MM.1S (cell line): ENCODE data around the gene TRPM8.
"Not testable (repeated sequence)": the region's sequence is repeated elsewhere in the genome, so short reads cannot be mapped to it uniquely, and the experiment has no call there.

ENCODE experiments used
- DNase-seq: peaks from one replicate; pipeline ENCODE4 v3.0.0-alpha.2; 2015
- H2AFZ ChIP-seq: fragments of 300-600 bp; sonication (generic); 2 replicates; pipeline ENCODE4 v1.6.0; 2016; ENCODE audit warnings: antibody characterized with exemption, low read length
- H3F3A ChIP-seq: fragments of 300-600 bp; sonication (generic); 2 replicates; pipeline ENCODE4 v1.6.1; 2016; ENCODE audit warnings: mild to moderate bottlenecking, antibody characterized with exemption, low read length, moderate library complexity, mixed read lengths; ENCODE audit not compliant: insufficient read depth
- H3K27ac ChIP-seq: fragments of 300-600 bp; sonication (generic); 2 replicates; pipeline ENCODE4 v1.5.1; 2016; ENCODE audit warnings: mild to moderate bottlenecking, low read length
- H3K27me3 ChIP-seq: fragments of 300-600 bp; sonication (generic); replicated peaks from 2 replicates; pipeline ENCODE4 v1.6.0; 2016; ENCODE audit warnings: low read length; ENCODE audit not compliant: insufficient read depth
- H3K36me3 ChIP-seq: fragments of 300-600 bp; sonication (generic); replicated peaks from 2 replicates; pipeline ENCODE4 v1.6.1; 2016; ENCODE audit warnings: mild to moderate bottlenecking, low read length, mixed read lengths; ENCODE audit not compliant: insufficient read depth
- H3K4me1 ChIP-seq: fragments of 300-600 bp; sonication (generic); 2 replicates; pipeline ENCODE4 v1.6.1; 2016; ENCODE audit warnings: low read length, mixed read lengths
- H3K4me2 ChIP-seq: fragments of 300-600 bp; sonication (generic); 2 replicates; pipeline ENCODE4 v1.6.0; 2016; ENCODE audit warnings: low read depth, low read length
- H3K4me3 ChIP-seq: fragments of 300-600 bp; sonication (generic); 2 replicates; pipeline ENCODE4 v1.5.1; 2016; ENCODE audit warnings: low read length, mixed read lengths
- H3K79me2 ChIP-seq: fragments of 300-600 bp; sonication (generic); 2 replicates; pipeline ENCODE4 v1.6.1; 2016; ENCODE audit warnings: mixed run types, low read length, mixed read lengths
- H3K9ac ChIP-seq: fragments of 300-600 bp; sonication (generic); 2 replicates; pipeline ENCODE4 v1.6.1; 2016; ENCODE audit warnings: low read length, mixed read lengths
- H3K9me2 ChIP-seq: fragments of 300-600 bp; sonication (generic); replicated peaks from 2 replicates; pipeline ENCODE4 v1.6.1; 2016; ENCODE audit warnings: mild to moderate bottlenecking, low read length, mixed read lengths; ENCODE audit not compliant: insufficient read depth
- H3K9me3 ChIP-seq: fragments of 300-600 bp; sonication (generic); replicated peaks from 2 replicates; pipeline ENCODE4 v1.6.1; 2016; ENCODE audit warnings: mild to moderate bottlenecking, low read length, mixed read lengths; ENCODE audit not compliant: insufficient read depth
- H4K20me1 ChIP-seq: fragments of 300-600 bp; sonication (generic); 2 replicates; pipeline ENCODE4 v1.6.1; 2016; ENCODE audit warnings: mild to moderate bottlenecking, low read length, moderate library complexity, mixed read lengths; ENCODE audit not compliant: insufficient read depth
- EZH2 ChIP-seq: fragments of 300-600 bp; sonication (generic); optimal IDR thresholded peaks from 2 replicates; pipeline ENCODE3; 2017; ENCODE audit warnings: low read depth, mild to moderate bottlenecking, antibody characterized with exemption, low read length, mixed read lengths
- EZH2phosphoT487 ChIP-seq: fragments of 300-600 bp; sonication (generic); IDR thresholded peaks from 2 replicates; pipeline ENCODE4 v1.6.1; 2018; ENCODE audit warnings: antibody characterized with exemption, low read length
- TF ChIP-seq, protein P1 (sequence below): fragments of 300-600 bp; sonication (generic); IDR thresholded peaks from 2 replicates; pipeline ENCODE4 v1.5.1; 2016; ENCODE audit warnings: antibody characterized with exemption, low read length, mixed read lengths

The TRPM8 gene

DNA sequence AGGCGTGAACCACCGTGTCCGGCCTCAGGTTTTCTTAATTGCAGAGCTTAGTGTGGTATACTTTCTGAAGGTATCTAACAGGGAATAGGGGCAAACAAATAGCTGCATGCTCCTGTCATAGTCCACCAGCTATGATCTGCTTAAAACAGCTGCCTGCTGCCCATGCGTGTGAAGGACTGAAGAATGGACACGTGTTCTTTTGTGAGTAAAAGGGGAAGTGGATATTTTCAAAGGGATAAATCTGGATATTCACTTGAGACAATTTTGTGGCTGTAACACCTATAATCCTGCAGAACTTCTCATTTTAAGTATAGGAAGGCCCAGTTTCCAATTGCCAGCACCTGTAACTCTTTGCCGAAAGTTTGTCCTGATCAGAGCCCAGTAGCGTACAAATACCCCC lies 44.7 kb downstream of the TRPM8 start:
- Histone ChIP-seq H3K4me3 (no peak overlapping the region), H3K4me2 (no peak overlapping the region), H3K27me3 (no peaks in the 10 kb centered on the region), H3K9me3 (no peaks in the 10 kb centered on the region), H3K79me2 (no peaks in the 10 kb centered on the region), H3K9ac (no peak overlapping the region), H3K9me2 (no peaks in the 10 kb centered on the region), H3K27ac (no peak overlapping the region), H3K36me3 (no peaks in the 10 kb centered on the region), H4K20me1 (no peaks in the 10 kb centered on the region), H3K4me1 (peaks cover 15% of the 10 kb centered on the region), H2AFZ (no peak overlapping the region), H3F3A (peaks cover 19% of the 10 kb centered on the region)
- TF ChIP-seq, protein P1, sequence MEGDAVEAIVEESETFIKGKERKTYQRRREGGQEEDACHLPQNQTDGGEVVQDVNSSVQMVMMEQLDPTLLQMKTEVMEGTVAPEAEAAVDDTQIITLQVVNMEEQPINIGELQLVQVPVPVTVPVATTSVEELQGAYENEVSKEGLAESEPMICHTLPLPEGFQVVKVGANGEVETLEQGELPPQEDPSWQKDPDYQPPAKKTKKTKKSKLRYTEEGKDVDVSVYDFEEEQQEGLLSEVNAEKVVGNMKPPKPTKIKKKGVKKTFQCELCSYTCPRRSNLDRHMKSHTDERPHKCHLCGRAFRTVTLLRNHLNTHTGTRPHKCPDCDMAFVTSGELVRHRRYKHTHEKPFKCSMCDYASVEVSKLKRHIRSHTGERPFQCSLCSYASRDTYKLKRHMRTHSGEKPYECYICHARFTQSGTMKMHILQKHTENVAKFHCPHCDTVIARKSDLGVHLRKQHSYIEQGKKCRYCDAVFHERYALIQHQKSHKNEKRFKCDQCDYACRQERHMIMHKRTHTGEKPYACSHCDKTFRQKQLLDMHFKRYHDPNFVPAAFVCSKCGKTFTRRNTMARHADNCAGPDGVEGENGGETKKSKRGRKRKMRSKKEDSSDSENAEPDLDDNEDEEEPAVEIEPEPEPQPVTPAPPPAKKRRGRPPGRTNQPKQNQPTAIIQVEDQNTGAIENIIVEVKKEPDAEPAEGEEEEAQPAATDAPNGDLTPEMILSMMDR = no peak
- TF ChIP-seq EZH2 (no peak), EZH2phosphoT487 (no peak)
- DNase-seq = no peak

DNA sequence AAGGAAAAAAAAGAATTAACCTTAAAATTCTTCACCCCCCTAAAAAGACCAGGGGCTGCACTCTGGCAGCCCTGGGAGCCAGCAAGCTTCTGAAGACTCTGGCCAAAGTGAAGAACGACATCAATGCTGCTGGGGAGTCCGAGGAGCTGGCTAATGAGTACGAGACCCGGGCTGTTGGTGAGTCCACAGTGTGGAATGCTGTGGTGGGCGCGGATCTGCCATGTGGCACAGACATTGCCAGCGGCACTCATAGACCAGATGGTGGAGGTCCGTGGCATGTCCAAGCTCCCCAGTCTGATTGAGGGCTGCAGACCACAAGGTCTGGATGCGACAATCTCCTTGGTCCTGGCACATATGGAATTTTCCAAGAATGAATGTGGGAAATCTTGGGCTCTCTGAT lies 47.4 kb downstream of the TRPM8 start:
- H3K27me3 ChIP-seq = no peaks in the 10 kb centered on the region
- H3K36me3 ChIP-seq = no peaks in the 10 kb centered on the region
- no peaks in the 10 kb centered on the region for H3K9me3 ChIP-seq
- H3K27ac ChIP-seq = peak overlapping the region; percentile 99; the same call in 1 of the 2 replicates
- H3F3A ChIP-seq = peaks cover 40% of the 10 kb centered on the region
- H3K9ac ChIP-seq = no peak overlapping the region
- H3K4me1 ChIP-seq = peaks cover 40% of the 10 kb centered on the region
- H2AFZ ChIP-seq = no peak overlapping the region
- no peak overlapping the region for H3K4me3 ChIP-seq
- H3K9me2 ChIP-seq = no peaks in the 10 kb centered on the region
- DNase-seq = no peak
- TF ChIP-seq, protein P1 = no peak
- no peak for TF ChIP-seq EZH2phosphoT487
- TF ChIP-seq EZH2 = no peak
- peaks cover 13% of the 10 kb centered on the region for H3K79me2 ChIP-seq
- no peaks in the 10 kb centered on the region for H4K20me1 ChIP-seq
- H3K4me2 ChIP-seq = no peak overlapping the region

DNA sequence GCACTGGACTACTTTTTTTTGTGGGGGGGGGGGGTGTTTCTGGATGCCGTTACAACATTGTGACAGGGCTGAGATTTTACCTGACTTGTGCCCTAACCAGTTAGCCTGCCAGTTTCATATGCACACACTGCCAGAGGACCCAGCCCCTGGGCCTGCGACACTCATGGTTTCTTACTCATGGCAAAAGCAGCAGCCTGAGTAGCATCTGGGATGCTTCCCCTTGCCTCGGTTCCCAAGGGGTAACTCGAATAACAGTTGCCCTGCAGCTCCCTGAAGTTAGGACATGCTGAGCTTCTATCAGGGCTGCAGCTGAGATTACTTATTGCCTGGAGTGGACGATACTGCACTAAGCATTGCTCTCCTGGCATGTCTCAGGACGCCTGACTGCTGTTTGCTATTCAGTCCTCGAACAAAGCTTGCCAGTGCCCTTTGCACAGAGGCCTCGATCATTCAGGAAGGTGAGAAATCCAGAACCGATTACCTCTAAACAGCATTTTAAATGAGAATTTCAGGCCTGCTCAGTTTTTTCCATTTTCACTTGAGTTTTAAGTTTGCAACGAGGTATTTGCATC lies 47.9 kb downstream of the TRPM8 start:
- H3K4me2 ChIP-seq = peak overlapping the region; percentile 68
- peaks cover 18% of the 10 kb centered on the region for H3K79me2 ChIP-seq
- peak overlapping the region; percentile 99 for H3K27ac ChIP-seq
- H4K20me1 ChIP-seq = no peaks in the 10 kb centered on the region
- H3F3A ChIP-seq = peaks cover 40% of the 10 kb centered on the region
- no peak for DNase-seq
- H3K9me3 ChIP-seq = no peaks in the 10 kb centered on the region
- H3K4me3 ChIP-seq = no peak overlapping the region; the same call in 1 of the 2 replicates
- H2AFZ ChIP-seq = peak overlapping the region; percentile 47
- TF ChIP-seq EZH2phosphoT487 = no peak
- TF ChIP-seq EZH2 = no peak
- TF ChIP-seq, protein P1 = no peak
- no peaks in the 10 kb centered on the region for H3K9me2 ChIP-seq
- 0 out of 2 replicates have a peak, but pooled peaks cover under 1% of the 10 kb centered on the region for H3K36me3 ChIP-seq
- peaks cover 44% of the 10 kb centered on the region for H3K4me1 ChIP-seq
- no peaks in the 10 kb centered on the region for H3K27me3 ChIP-seq
- peak overlapping the region; percentile 94 for H3K9ac ChIP-seq

DNA sequence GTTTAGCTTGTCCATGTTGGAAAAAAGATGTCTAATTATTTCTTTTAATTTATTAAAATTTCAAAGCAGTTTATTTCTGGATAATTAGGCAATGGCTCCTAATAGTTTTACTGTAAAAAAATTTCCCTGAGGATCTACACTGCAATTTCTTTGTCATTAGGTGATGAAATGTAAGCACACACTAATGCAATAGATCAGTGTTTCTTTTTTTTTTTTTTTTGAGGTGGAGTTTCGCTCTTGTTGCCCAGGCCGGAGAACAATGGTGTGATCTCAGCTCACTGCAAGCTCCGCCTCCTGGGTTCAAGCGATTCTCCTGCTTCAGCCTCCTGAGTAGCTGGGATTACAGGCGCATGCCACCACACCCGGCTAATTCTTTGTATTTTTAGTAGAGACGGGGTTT lies 48.5 kb downstream of the TRPM8 start:
- H3K9me3 ChIP-seq, H3K36me3 ChIP-seq, H3K9me2 ChIP-seq, H4K20me1 ChIP-seq, H3K27me3 ChIP-seq: not testable (repeated sequence)
- Histone ChIP-seq H3K9ac (peak overlapping the region; percentile 94), H3K4me1 (peaks cover 46% of the 10 kb centered on the region), H3K4me3 (peak overlapping the region; percentile 23; the same call in 1 of the 2 replicates), H3F3A (peaks cover 40% of the 10 kb centered on the region), H3K79me2 (peaks cover 23% of the 10 kb centered on the region), H3K27ac (peak overlapping the region; percentile 99), H3K4me2 (peak overlapping the region; percentile 96), H2AFZ (peak overlapping the region; percentile 47)
- peak; percentile 62 for DNase-seq
